GM19468 (cell line): ENCODE data around the gene TRPV4.

Experiments used
- ATAC-seq: cut with Tn5 transposase; IDR thresholded peaks from one replicate; pipeline ENCODE4 v1.9.1; 2021; ENCODE audit warnings: mild to moderate bottlenecking, moderate library complexity, moderate number of reproducible peaks; ENCODE audit not compliant: unreplicated experiment; ENCODE audit errors: extremely low read depth

The TRPV4 gene

GRCh38 chr12:109810954-109811623, 22.1 kb downstream of the TRPV4 start:
- no peak for ATAC-seq

- no peak for ATAC-seq
Measured at GRCh38 chr12:109808876-109809646, 24.1 kb downstream of the TRPV4 start.

GRCh38 chr12:109807954-109808643, 25.1 kb downstream of the TRPV4 start:
- no peak for ATAC-seq

- ATAC-seq = no peak
Measured at GRCh38 chr12:109804820-109805761, 28.1 kb downstream of the TRPV4 start.

- ATAC-seq = no peak
Measured at GRCh38 chr12:109803678-109804077, 29.5 kb downstream of the TRPV4 start.

GRCh38 chr12:109802828-109803227, 30.4 kb downstream of the TRPV4 start:
- no peak for ATAC-seq

GRCh38 chr12:109800536-109800935, 32.7 kb downstream of the TRPV4 start:
- no peak for ATAC-seq

- ATAC-seq = no peak
Measured at GRCh38 chr12:109798691-109799090, 34.5 kb downstream of the TRPV4 start.

GRCh38 chr12:109797905-109798669, 35.1 kb downstream of the TRPV4 start:
- no peak for ATAC-seq

GRCh38 chr12:109796057-109796456, 37.1 kb downstream of the TRPV4 start:
- ATAC-seq = no peak

- ATAC-seq = no peak
Measured at GRCh38 chr12:109795023-109795422, 38.2 kb downstream of the TRPV4 start.

GRCh38 chr12:109793826-109794501, 39.2 kb downstream of the TRPV4 start:
- no peak for ATAC-seq

- ATAC-seq = no peak
Measured at GRCh38 chr12:109793411-109793810, 39.8 kb downstream of the TRPV4 start.

- no peak for ATAC-seq
Measured at GRCh38 chr12:109792992-109793391, 40.2 kb downstream of the TRPV4 start.

GRCh38 chr12:109789526-109790048, 43.6 kb downstream of the TRPV4 start:
- ATAC-seq = no peak

- ATAC-seq = no peak
Measured at GRCh38 chr12:109786799-109787198, 46.4 kb downstream of the TRPV4 start.

GRCh38 chr12:109785854-109786253, 47.3 kb downstream of the TRPV4 start:
- ATAC-seq = no peak

GRCh38 chr12:109783965-109784244, 49.3 kb downstream of the TRPV4 start:
- ATAC-seq = no peak
